RWPE2 (cell line): Measurements from ENCODE around the gene GNG8.
A peak's percentile ranks its signal among the peaks of the same experiment; 100 is the strongest.

Source experiments
- ATAC-seq: fragments of 200-7000 bp; cut with Tn5 transposase; 3 replicates; pipeline ENCODE4 v1.9.1; 2021; ENCODE audit warnings: low read depth
- DNase-seq: peaks from one replicate; pipeline ENCODE4 v3.0.0-alpha.2; 2020; ENCODE audit warnings: low spot score
- H3K27ac ChIP-seq: fragments of 450-650 bp; 2 replicates; pipeline ENCODE4 v1.5.1; 2017; ENCODE audit warnings: mild to moderate bottlenecking; ENCODE audit not compliant: poor library complexity, severe bottlenecking
- H3K27me3 ChIP-seq: fragments of 250-450 bp; sonication (Bioruptor Pico); 2 replicates; pipeline ENCODE4 v1.5.1; 2021; ENCODE audit warnings: mild to moderate bottlenecking, moderate library complexity; ENCODE audit not compliant: insufficient read depth, poor library complexity, severe bottlenecking
- H3K36me3 ChIP-seq: fragments of 250-450 bp; sonication (Bioruptor Pico); 2 replicates; pipeline ENCODE4 v1.5.1; 2020; ENCODE audit warnings: low read depth, mild to moderate bottlenecking, moderate library complexity
- H3K4me1 ChIP-seq: fragments of 250-450 bp; sonication (Bioruptor Pico); 2 replicates; pipeline ENCODE4 v1.5.1; 2021; ENCODE audit warnings: mild to moderate bottlenecking, moderate library complexity; ENCODE audit not compliant: insufficient read depth, poor library complexity, severe bottlenecking
- H3K4me3 ChIP-seq: fragments of 250-450 bp; sonication (Bioruptor Pico); 2 replicates; pipeline ENCODE4 v1.5.1; 2021; ENCODE audit warnings: mild to moderate bottlenecking, moderate library complexity; ENCODE audit not compliant: severe bottlenecking
- H3K9me3 ChIP-seq: fragments of 250-450 bp; sonication (Bioruptor Pico); 2 replicates; pipeline ENCODE4 v1.5.1; 2021; ENCODE audit warnings: mild to moderate bottlenecking, moderate library complexity; ENCODE audit not compliant: severe bottlenecking
- CTCF ChIP-seq: fragments of 450-650 bp; IDR thresholded peaks from one replicate; pipeline ENCODE4 v1.5.1; 2017; ENCODE audit warnings: mild to moderate bottlenecking, moderate library complexity; ENCODE audit not compliant: poor library complexity, severe bottlenecking

Gene GNG8

GRCh38 chr19:46616631-46617322, 19.2 kb downstream of the GNG8 start:
- Histone ChIP-seq H3K4me3 (no peak overlapping the region), H3K27me3 (no peaks in the 10 kb centered on the region), H3K9me3 (no peaks in the 10 kb centered on the region), H3K4me1 (no peaks in the 10 kb centered on the region), H3K27ac (no peak overlapping the region), H3K36me3 (no peaks in the 10 kb centered on the region)
- ATAC-seq (peak; percentile 87), DNase-seq (no peak)
- peak; percentile 77 for TF ChIP-seq CTCF

- DNase-seq = no peak
- Histone ChIP-seq H3K36me3 (no peaks in the 10 kb centered on the region), H3K27ac (no peak overlapping the region), H3K4me1 (no peaks in the 10 kb centered on the region), H3K27me3 (no peaks in the 10 kb centered on the region), H3K4me3 (no peak overlapping the region), H3K9me3 (no peaks in the 10 kb centered on the region)
- TF ChIP-seq CTCF = no peak
- no peak for ATAC-seq
Measured at GRCh38 chr19:46615966-46616365, 20.0 kb downstream of the GNG8 start.

GRCh38 chr19:46614114-46614722, 21.8 kb downstream of the GNG8 start:
- H3K36me3 ChIP-seq = peaks cover 3% of the 10 kb centered on the region; the same call in 1 of the 2 replicates
- peak; percentile 75 for ATAC-seq
- TF ChIP-seq CTCF = peak; percentile 86
- H3K27ac ChIP-seq = no peak overlapping the region
- no peak for DNase-seq
- no peaks in the 10 kb centered on the region for H3K27me3 ChIP-seq
- no peaks in the 10 kb centered on the region for H3K9me3 ChIP-seq
- no peaks in the 10 kb centered on the region for H3K4me1 ChIP-seq
- no peak overlapping the region for H3K4me3 ChIP-seq

GRCh38 chr19:46613525-46613924, 22.5 kb downstream of the GNG8 start:
- TF ChIP-seq CTCF = no peak
- no peak for DNase-seq
- Histone ChIP-seq H3K4me1 (no peaks in the 10 kb centered on the region), H3K9me3 (no peaks in the 10 kb centered on the region), H3K27ac (no peak overlapping the region), H3K4me3 (no peak overlapping the region), H3K27me3 (no peaks in the 10 kb centered on the region), H3K36me3 (peaks cover 10% of the 10 kb centered on the region)
- ATAC-seq = no peak

GRCh38 chr19:46611776-46612175, 24.2 kb downstream of the GNG8 start:
- ATAC-seq = no peak
- no peaks in the 10 kb centered on the region for H3K4me1 ChIP-seq

More at GRCh38 chr19:46611776-46612175, 24.2 kb downstream of the GNG8 start:
- H3K4me3 ChIP-seq = no peak overlapping the region
- no peaks in the 10 kb centered on the region for H3K27me3 ChIP-seq
- no peak for TF ChIP-seq CTCF
- DNase-seq = no peak
- H3K36me3 ChIP-seq = peaks cover 27% of the 10 kb centered on the region
- H3K27ac ChIP-seq = no peak overlapping the region
- H3K9me3 ChIP-seq = no peaks in the 10 kb centered on the region
